SK-N-MC (cell line): Measurements from ENCODE around the gene CHTF18.

Experiments used
- EZH2 ChIP-seq: fragments of 200-600 bp; sonication (generic); IDR thresholded peaks from one replicate; pipeline ENCODE4 v1.6.1; 2017; ENCODE audit warnings: antibody characterized with exemption
- FOXP2 ChIP-seq: optimal IDR thresholded peaks from 2 replicates; pipeline ENCODE3; 2011; ENCODE audit warnings: mild to moderate bottlenecking, moderate library complexity; ENCODE audit not compliant: insufficient read depth; ENCODE audit errors: extremely low read length, control extremely low read depth
- POLR2AphosphoS5 ChIP-seq: IDR thresholded peaks from 2 replicates; pipeline ENCODE4 v1.6.1; 2012; ENCODE audit warnings: mild to moderate bottlenecking, low read depth, low read length, borderline replicate concordance

- TF ChIP-seq EZH2 (no peak), POLR2AphosphoS5 (no peak), FOXP2 (no peak)
These were observed 26.6 kb upstream of the CHTF18 start for GRCh38 chr16:761625-762513.
